H9 (cell line): Measurements from ENCODE around the gene MAEA. TPM values are rescaled to one million over a fixed set of nuclear protein-coding genes. Genes with fewer than 3 reads are reported as not detected.

Experiments used
- DNase-seq: peaks from one replicate; pipeline ENCODE4 v3.0.0-alpha.2; 2017
- H2AFZ ChIP-seq: one replicate; pipeline ENCODE4 v1.6.1; 2013; ENCODE audit warnings: mild to moderate bottlenecking, low read length, control low read depth, moderate library complexity
- H2AK5ac ChIP-seq: 2 replicates; pipeline ENCODE4 v1.6.1; 2013; ENCODE audit warnings: low read length, control low read depth, mixed read lengths; ENCODE audit not compliant: insufficient read length
- H2BK120ac ChIP-seq: one replicate; pipeline ENCODE4 v1.6.1; 2013; ENCODE audit warnings: low read depth, mild to moderate bottlenecking, low read length, control low read depth, inconsistent platforms; ENCODE audit not compliant: poor library complexity, severe bottlenecking
- H2BK12ac ChIP-seq: 2 replicates; pipeline ENCODE4 v1.6.1; 2013; ENCODE audit warnings: low read length, control low read depth, mixed read lengths, low read depth; ENCODE audit not compliant: insufficient read length
- H2BK15ac ChIP-seq: 2 replicates; pipeline ENCODE4 v1.6.1; 2013; ENCODE audit warnings: low read depth, low read length, control low read depth
- H2BK20ac ChIP-seq: one replicate; pipeline ENCODE4 v1.6.1; 2013; ENCODE audit warnings: low read depth, mild to moderate bottlenecking, low read length, control low read depth, inconsistent platforms; ENCODE audit not compliant: poor library complexity, severe bottlenecking
- H2BK5ac ChIP-seq: 2 replicates; pipeline ENCODE4 v1.6.1; 2013; ENCODE audit warnings: low read length, control low read depth, mixed read lengths; ENCODE audit not compliant: insufficient read length
- H3K14ac ChIP-seq: 2 replicates; pipeline ENCODE4 v1.6.1; 2013; ENCODE audit warnings: low read length, control low read depth; ENCODE audit not compliant: insufficient read depth
- H3K18ac ChIP-seq: 2 replicates; pipeline ENCODE4 v1.6.1; 2013; ENCODE audit warnings: low read depth, mild to moderate bottlenecking, mixed read lengths, low read length, control low read depth; ENCODE audit not compliant: insufficient read length
- H3K23ac ChIP-seq: 2 replicates; pipeline ENCODE4 v1.6.1; 2013; ENCODE audit warnings: low read length, control low read depth, mixed read lengths, low read depth; ENCODE audit not compliant: insufficient read length
- H3K23me2 ChIP-seq: 2 replicates; pipeline ENCODE4 v1.6.1; 2013; ENCODE audit warnings: low read depth, mild to moderate bottlenecking, mixed read lengths, low read length, control low read depth; ENCODE audit not compliant: insufficient read length, poor library complexity, severe bottlenecking
- H3K27ac ChIP-seq: 2 replicates; pipeline ENCODE4 v1.5.1; 2013; ENCODE audit warnings: low read length, control low read depth, mixed read lengths, low read depth; ENCODE audit not compliant: insufficient read length
- H3K27me3 ChIP-seq: 2 replicates; pipeline ENCODE4 v1.6.1; 2013; ENCODE audit warnings: low read length, control low read depth, inconsistent platforms; ENCODE audit not compliant: insufficient read depth
- H3K4ac ChIP-seq: 2 replicates; pipeline ENCODE4 v1.6.1; 2013; ENCODE audit warnings: low read depth, mild to moderate bottlenecking, control low read depth, inconsistent platforms, low read length, moderate library complexity
- H3K4me1 ChIP-seq: 2 replicates; pipeline ENCODE4 v1.6.1; 2013; ENCODE audit warnings: low read length, control low read depth, inconsistent platforms; ENCODE audit not compliant: insufficient read depth
- H3K4me2 ChIP-seq: 2 replicates; pipeline ENCODE4 v1.6.1; 2013; ENCODE audit warnings: low read length, control low read depth, mixed read lengths; ENCODE audit not compliant: insufficient read length, insufficient read depth
- H3K56ac ChIP-seq: 2 replicates; pipeline ENCODE4 v1.6.1; 2013; ENCODE audit warnings: low read depth, mild to moderate bottlenecking, mixed read lengths, low read length, control low read depth; ENCODE audit not compliant: insufficient read length
- H3K79me1 ChIP-seq: 2 replicates; pipeline ENCODE4 v1.6.1; 2013; ENCODE audit warnings: low read depth, mild to moderate bottlenecking, moderate library complexity, low read length, control low read depth, inconsistent platforms; ENCODE audit not compliant: insufficient read depth, poor library complexity, severe bottlenecking
- H3K79me2 ChIP-seq: 2 replicates; pipeline ENCODE4 v1.6.1; 2013; ENCODE audit warnings: low read length, control low read depth, inconsistent platforms; ENCODE audit not compliant: insufficient read depth
- H3K9ac ChIP-seq: 2 replicates; pipeline ENCODE4 v1.6.1; 2013; ENCODE audit warnings: low read length, control low read depth, mixed read lengths; ENCODE audit not compliant: insufficient read length; ENCODE audit errors: extremely low read depth
- H3K9me3 ChIP-seq: one replicate; pipeline ENCODE4 v1.6.1; 2013; ENCODE audit warnings: low read depth, low read length, inconsistent platforms; ENCODE audit not compliant: control insufficient read depth
- H3T11ph ChIP-seq: one replicate; pipeline ENCODE4 v1.6.1; 2013; ENCODE audit warnings: mild to moderate bottlenecking, low read length, control low read depth, inconsistent platforms
- H4K20me1 ChIP-seq: one replicate; pipeline ENCODE4 v1.6.1; 2013; ENCODE audit not compliant: control insufficient read depth, insufficient read length, insufficient read depth
- H4K5ac ChIP-seq: 2 replicates; pipeline ENCODE4 v1.6.1; 2013; ENCODE audit warnings: low read depth, mild to moderate bottlenecking, mixed read lengths, low read length, control low read depth; ENCODE audit not compliant: insufficient read length
- H4K8ac ChIP-seq: replicated peaks from 2 replicates; pipeline ENCODE4 v1.6.1; 2013; ENCODE audit warnings: low read length, control low read depth, mixed read lengths, low read depth; ENCODE audit not compliant: insufficient read length
- H4K91ac ChIP-seq: 2 replicates; pipeline ENCODE4 v1.6.1; 2013; ENCODE audit warnings: low read depth, mild to moderate bottlenecking, moderate library complexity, mixed read lengths, low read length, control low read depth; ENCODE audit not compliant: insufficient read length
- H3K27ac Mint-ChIP-seq, 3 experiments: 2 replicates in 2 of 3; 3 replicates in 1 of 3; pipeline ENCODE4 v1.8.0; 2020 to 2021; ENCODE audit warnings: mixed read lengths in 3 of 3, mild to moderate bottlenecking in 1 of 3, moderate library complexity in 1 of 3
- H3K27me3 Mint-ChIP-seq: 2 replicates; pipeline ENCODE4 v1.8.0; 2021; ENCODE audit warnings: low read depth, mild to moderate bottlenecking, moderate library complexity, mixed read lengths
- H3K36me3 Mint-ChIP-seq, 3 experiments: 2 replicates in 2 of 3; 3 replicates in 1 of 3; pipeline ENCODE4 v1.8.0; 2020 to 2021; ENCODE audit warnings: low read depth in 3 of 3, mixed read lengths in 3 of 3; ENCODE audit not compliant: insufficient read depth in 1 of 3
- H3K4me1 Mint-ChIP-seq, 2 experiments: 2 replicates each; pipeline ENCODE4 v1.8.0; 2020; ENCODE audit warnings: mixed read lengths in 2 of 2
- H3K4me3 Mint-ChIP-seq, 2 experiments: 2 replicates in 1 of 2; 3 replicates in 1 of 2; pipeline ENCODE4 v1.8.0; 2020 to 2021; ENCODE audit warnings: mild to moderate bottlenecking in 2 of 2, mixed read lengths in 2 of 2, moderate library complexity in 1 of 2
- H3K9me3 Mint-ChIP-seq, 2 experiments: 2 replicates in 1 of 2; 3 replicates in 1 of 2; pipeline ENCODE4 v1.8.0; 2020; ENCODE audit warnings: mild to moderate bottlenecking in 2 of 2, mixed read lengths in 2 of 2, moderate library complexity in 1 of 2
- CTCF ChIP-seq: fragments of 200-600 bp; sonication (generic); conservative IDR thresholded peaks from 3 replicates; pipeline ENCODE4 v1.8.0; 2021; ENCODE audit warnings: antibody characterized with exemption, mild to moderate bottlenecking
- WGBS: extraction: QIAGEN DNeasy Blood & Tissue Kit; methylation state at CpG from one replicate; pipeline ENCODE4 v1.1.7; 2013; ENCODE audit warnings: missing lambda C conversion rate, low lambda C conversion rate, mixed read lengths; ENCODE audit not compliant: insufficient read length; ENCODE audit errors: extremely low coverage; 5-methylcytosine and 5-hydroxymethylcytosine counted together
- total RNA-seq: library from RNA; stranded (reverse); gene quantifications from 2 replicates; pipeline ENCODE4 v1.2.1, GENCODE V29; 2021

Gene MAEA
- total RNA-seq, 1 experiment from 2014 or later, result 85.6 TPM

DNA sequence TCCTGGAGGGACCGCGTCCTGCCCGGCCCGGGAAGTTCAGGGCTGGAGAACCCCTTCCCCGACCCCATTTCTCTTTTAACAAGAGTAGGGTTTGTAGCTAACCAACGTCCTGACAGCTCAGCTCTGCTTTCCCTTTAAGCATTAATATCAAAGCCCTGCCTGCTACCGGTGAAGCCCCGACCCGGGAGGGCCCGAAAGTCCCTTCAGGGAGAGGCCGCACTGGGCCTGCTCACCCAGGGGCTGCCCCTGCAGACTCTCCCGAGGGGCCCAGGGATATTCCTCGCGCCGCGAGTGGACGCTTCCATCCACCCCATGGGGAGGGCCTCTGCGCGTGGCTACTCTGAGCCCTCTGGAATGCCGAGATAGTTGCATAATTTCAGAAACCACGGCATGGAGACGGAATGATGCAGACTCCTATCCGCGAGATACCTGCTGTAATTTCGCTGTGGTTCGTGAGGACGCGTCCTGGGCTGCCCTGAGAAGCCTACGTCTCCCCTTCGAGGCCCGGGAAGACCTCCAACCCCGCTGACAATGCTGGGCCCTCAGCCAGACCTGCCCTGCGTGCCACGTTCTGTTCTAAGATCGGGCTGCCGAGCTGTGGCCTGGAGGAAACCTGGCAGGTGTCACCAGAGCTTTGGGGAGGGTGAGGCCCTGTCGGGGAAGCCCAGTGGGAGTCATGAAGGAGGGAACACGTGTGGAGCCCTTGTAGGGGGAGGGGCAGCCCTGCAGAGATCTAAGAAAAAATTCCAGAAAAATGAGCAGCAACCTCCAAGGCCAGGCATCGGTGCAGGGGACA, 39.8 kb upstream of the MAEA start:
- H3K27ac Mint-ChIP-seq, result peak overlapping the region in 1 of 3 experiments; percentile 95; a peak in 1 of 7 replicates
- peaks cover 25% of the 10 kb centered on the region; the same call in 1 of the 2 replicates for H3K79me2 ChIP-seq
- H3K23me2 ChIP-seq, result peaks cover 7% of the 10 kb centered on the region
- H2BK12ac ChIP-seq, result no peak overlapping the region
- H3K9me3 Mint-ChIP-seq, result peaks cover 47 to 53% of the 10 kb centered on the region in 2 experiments
- TF ChIP-seq CTCF, result no peak
- H4K91ac ChIP-seq, result no peak overlapping the region
- H3K27ac ChIP-seq, result no peak overlapping the region
- no peak overlapping the region for H2AK5ac ChIP-seq
- H3K4me3 Mint-ChIP-seq, result peak overlapping the region; percentile 64 to 82
- no peak overlapping the region for H4K5ac ChIP-seq
- peaks cover 2% of the 10 kb centered on the region for H3K79me1 ChIP-seq
- WGBS, result no CpG with 5 or more reads among the region's 39 CpGs
- no peak overlapping the region for H2BK120ac ChIP-seq
- peaks cover 41 to 50% (median 44%) of the 10 kb centered on the region in 3 experiments for H3K36me3 Mint-ChIP-seq
- H2BK15ac ChIP-seq, result no peak overlapping the region
- no peaks in the 10 kb centered on the region for H3K4me1 ChIP-seq
- H2BK5ac ChIP-seq, result no peak overlapping the region
- peak overlapping the region; percentile 15 for H3K18ac ChIP-seq
- peak overlapping the region; percentile 60 for H3K4me2 ChIP-seq
- H3K9me3 ChIP-seq, result peaks cover 38% of the 10 kb centered on the region
- no peak overlapping the region for H3T11ph ChIP-seq
- no peak overlapping the region for H4K8ac ChIP-seq
- no peaks in the 10 kb centered on the region for H4K20me1 ChIP-seq
- peak; percentile 49 for DNase-seq
- H2AFZ ChIP-seq, result no peak overlapping the region
- H3K9ac ChIP-seq, result no peak overlapping the region
- no peak overlapping the region for H3K56ac ChIP-seq
- H3K27me3 Mint-ChIP-seq, result peaks cover 33% of the 10 kb centered on the region
- H2BK20ac ChIP-seq, result no peak overlapping the region
- H3K27me3 ChIP-seq, result no peaks in the 10 kb centered on the region
- no peak overlapping the region for H3K4ac ChIP-seq
- H3K23ac ChIP-seq, result no peak overlapping the region
- H3K4me1 Mint-ChIP-seq, result peaks cover 6 to 10% of the 10 kb centered on the region in 2 experiments; a peak in 3 of 4 replicates
- peak overlapping the region; percentile 68; the same call in 1 of the 2 replicates for H3K14ac ChIP-seq
